Ramos (cell line): ENCODE results near the gene PLSCR5.

Experiments
- in situ Hi-C: fragments of 300-500 bp; cut with MboI; formaldehyde crosslinking; loops from one replicate; pipeline ENCODE4 v1.14.3; 2022; ENCODE audit warnings: low sequenced_read_pairs; ENCODE audit not compliant: unreplicated experiment

PLSCR5 gene

DNA sequence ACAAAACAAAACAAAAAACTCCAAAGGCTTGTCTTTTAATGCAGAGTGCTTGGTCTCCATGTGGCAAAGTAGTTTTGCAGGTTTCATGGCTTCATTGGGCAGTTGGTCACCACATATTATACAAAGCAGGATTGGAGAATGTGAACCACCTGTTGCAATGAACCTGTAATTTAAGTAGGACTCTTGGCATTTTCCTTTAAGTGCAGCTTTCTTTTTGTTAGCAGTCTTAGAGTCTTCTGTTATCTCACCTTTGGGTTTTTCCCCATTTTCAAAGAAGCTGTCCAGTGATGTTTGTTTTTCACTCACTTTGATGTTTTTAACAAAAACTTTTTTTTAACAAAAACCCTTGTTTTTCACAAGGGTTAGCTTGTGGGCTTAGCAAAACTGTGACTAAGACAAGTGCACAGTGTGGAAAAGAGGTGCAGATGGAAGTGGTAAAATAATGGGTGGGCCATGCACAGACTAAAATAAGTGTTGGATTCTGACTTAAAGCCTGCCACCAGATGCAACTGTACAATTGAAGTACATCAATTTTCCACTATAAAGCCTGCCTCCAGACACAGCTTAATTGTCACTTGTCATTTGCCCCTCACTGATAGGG is 57.8 kb downstream of the PLSCR5 start:
- in situ Hi-C loops = no loop called here

DNA sequence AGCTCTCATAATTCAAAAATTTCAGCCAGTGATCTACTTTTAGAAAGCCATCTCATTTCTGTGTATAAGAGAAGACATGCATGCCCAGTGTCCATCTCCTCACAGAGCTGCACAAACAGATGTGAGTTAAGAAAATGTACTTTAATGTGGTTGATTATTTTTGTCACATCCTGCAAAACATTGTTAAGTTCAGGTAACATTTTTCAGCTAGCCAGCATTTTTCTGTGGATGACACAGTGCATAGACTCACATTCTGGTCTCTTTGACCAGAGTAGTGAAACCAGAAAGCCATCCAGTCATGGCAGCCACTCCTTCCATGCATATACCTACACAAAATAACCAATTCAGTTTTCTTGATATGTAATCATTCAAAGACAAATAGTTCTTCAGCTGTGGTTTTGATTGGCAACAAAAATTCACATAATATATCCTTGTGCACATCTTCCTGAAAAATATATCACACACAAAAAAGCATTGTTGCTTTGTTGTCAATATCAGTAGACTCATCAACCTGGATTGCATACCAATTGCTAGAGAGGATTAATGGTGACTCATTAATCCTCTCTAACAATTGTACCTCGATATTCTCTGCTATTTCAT is 58.7 kb downstream of the PLSCR5 start:
- in situ Hi-C loops = no loop called here

DNA sequence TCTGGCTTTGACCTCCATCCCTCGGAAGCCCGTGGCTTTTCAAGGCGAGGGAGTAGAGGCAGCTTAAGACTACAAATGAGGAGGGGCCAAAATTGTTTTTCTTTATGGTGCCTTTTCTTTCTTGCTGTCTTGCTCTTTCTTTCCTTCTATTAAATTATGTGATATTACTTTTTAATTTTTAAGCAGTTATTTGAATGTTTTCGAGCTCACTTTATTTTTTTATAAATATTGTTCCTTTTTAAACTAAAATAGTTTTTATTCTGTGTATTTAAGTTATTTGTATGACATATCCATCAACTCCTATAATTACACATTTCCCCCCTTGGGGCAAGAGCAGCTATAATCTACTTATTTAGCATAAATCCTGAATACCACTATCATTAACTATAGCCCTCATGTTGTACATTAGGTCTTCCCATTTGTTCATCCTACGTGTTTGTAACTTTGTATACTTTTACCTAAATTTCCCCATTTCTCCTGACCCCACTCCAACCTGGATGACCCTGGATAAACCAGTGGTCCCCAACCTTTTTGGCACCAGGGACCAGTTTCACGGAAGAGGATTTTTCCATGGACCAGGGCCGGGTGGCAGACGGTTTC is 60.1 kb downstream of the PLSCR5 start:
- in situ Hi-C loops = no loop called here

DNA sequence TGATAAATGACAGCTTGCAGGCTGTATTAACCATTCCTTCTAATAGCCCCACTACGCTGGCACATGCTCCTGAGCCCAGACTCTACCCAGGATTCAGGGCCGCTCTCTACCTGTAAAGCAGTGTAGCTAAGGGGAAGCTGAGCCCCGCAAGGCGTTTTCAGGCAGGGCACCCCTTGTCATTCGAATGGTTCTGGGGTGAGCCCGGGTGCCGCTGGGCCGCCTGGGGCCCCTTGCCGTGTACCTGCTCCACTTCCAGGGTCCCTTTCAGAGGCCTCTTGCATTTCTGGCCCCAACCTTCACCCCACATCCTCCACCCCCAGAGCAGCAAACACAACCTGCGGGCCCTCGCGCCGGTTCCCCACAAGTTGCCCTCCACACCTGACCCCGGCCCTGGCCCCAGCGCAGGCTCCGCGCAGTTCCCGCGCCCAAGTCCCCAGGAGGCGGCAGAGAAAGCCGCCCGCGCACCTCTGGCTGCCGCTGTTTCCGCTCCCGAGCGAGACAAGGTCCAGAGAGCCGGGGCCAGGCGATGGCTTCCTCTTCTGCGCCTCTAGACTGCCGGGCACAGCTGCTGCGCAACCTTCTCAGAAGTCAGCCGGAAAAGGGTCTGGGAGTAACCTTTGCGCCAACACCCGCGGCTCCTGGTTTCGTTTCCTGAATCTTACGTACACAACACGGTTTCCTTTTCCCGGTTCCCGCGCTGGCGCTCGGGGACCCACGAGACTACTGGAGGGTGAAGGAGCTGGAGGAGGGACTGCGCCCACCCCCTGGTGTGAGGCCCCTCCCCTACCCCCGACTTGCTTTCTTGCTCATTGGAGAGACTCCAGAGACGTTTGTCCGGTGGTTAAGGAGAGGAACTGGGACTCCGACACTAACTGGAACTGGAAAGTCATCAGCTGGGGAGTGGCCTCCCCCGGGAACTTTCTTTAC is 60.9 kb downstream of the PLSCR5 start, which contains the start of gene PLSCR1:
Gene PLSCR1 (minus strand): TSS at position 606 of the 927 bp plus-strand sequence. CDS start 8,055 bp downstream, outside the sequence.
- in situ Hi-C loops = no loop called here

DNA sequence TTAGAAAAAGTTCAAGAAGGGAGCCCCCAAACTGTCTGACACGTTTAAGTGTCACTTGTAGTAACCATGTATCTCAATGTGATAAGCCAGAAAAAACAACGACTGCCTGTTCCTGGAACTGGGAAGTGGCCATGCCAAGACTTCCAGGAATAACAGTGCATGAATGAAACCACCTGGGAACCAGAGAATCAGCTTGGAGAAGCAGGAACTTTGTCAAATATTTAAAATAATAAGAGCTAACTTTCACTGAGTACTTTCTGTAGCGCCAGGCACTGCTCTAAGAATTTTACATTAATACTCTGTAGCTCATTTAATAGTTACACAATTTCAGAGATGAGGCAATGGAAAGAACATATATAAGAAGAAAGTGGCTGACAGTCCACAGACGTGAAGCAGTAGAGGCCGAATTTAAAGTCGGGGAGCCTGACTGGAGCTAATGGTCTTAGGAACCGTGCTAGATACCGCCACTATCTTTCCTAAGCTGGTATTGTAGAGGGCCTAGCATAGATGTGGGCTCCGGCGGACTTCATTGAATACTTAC is 61.6 kb downstream of the PLSCR5 start:
- in situ Hi-C loops = no loop called here

DNA sequence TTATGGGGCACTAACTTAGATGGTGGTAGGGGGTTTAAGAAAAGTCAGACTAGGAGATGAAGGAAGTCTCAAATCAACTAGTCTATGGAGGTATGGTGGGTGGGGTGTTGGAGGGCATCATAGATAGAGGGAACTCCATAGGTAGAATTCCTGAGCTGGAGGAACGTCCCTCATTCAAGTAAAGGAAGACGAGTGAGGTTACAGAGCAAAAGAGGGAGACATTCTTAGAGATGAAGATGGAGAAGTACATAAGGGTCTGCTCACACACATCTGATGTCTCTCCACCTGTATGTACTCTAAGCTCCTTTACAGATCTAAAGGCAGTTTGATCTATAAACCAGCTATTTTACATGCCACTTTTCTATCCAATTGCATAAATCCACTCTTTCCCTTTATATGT is 62.2 kb downstream of the PLSCR5 start:
- in situ Hi-C loops = no loop called here

DNA sequence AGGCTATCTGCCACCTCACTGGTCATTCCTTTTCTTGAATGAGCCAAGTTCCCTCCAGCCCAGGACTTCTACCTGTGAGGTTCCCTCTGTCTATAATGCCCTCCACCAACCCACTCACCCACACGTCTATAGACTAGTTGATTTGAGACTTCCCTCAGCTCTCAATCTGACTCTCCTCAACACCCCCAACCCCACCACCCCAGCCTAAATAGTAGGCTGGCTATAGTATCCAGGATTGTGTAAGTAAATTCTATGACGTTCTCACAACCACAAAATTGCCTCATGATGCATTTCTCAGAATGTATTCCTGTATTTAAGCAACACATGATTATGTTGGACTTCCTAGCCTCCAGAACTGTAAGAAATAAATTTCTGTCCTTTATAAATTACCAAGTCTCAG is 63.0 kb downstream of the PLSCR5 start:
- in situ Hi-C loops = no loop called here

DNA sequence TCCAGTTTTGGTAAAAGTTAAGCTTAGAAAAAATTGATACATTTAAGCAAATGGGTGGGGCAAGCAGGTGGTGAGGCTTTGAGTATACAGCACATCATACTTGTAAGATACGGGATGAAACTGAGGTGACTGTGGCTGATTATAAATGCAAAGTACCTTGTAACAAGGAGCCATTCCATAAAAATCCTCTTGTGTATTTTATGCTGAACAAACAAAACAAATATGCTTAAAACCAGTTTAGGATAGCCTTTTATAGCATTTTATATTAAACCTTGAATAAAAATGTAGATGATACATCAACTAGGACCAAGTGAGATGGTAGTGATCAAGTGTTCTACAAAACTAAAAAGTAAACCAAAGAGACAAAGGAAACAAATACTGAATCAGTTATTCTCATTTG is 64.2 kb downstream of the PLSCR5 start:
- in situ Hi-C loops = no loop called here

DNA sequence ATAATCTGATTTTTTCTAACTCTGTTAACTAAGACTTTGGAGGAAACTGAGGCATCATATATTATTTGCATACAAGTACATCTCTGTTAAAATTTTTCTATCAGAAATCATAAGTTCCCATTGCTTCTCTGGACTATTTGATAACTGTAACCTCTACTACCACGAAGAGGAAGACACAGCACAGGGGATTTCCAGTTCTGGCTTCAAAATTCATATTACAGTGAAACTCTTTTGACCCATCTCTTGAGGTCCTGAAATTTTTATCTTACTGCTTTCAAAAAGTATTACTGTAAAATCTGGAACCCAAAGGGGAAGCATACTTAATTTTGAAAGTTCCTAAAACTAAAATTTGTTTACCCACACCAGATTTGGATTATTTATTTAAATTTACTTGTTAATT is 64.9 kb downstream of the PLSCR5 start:
- in situ Hi-C loops = no loop called here

DNA sequence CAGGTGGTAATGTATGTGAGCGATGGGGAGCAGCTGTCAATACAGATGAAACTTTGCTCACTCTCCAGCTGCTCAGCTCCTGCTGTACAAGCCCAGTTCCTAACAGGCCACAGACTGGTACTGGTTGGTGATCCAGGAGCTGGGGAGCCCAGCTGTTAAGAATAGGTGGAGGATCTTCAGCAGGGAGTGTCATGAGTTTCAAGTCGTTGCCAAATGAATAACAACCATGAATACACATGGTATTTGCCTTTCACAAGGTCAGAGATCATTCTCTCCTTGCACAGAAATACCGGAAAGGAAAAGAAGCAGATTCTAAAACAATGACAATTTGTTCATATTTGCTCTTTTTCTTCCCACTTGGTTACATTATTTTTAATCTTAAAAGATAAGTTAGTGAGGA is 65.8 kb downstream of the PLSCR5 start:
- in situ Hi-C loops = no loop called here

DNA sequence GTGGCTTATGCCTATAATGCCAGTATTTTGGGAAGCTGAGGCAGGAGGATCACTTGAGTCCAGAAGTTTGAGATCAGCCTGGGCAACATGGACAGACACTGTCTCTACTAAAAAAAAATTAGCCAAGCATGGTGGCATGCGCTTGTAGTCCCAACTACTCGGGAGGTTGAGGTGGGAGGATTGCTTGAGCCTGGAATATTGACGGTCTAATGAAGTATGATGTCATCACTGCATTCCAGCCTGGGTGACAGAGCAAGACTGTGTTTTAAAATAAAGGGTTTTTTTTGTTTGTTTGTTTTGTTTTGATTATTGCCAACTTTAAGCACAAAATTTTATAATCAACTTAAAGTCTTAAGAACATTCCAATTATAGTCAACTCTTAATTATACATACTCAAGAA is 67.5 kb downstream of the PLSCR5 start:
- in situ Hi-C loops = no loop called here

DNA sequence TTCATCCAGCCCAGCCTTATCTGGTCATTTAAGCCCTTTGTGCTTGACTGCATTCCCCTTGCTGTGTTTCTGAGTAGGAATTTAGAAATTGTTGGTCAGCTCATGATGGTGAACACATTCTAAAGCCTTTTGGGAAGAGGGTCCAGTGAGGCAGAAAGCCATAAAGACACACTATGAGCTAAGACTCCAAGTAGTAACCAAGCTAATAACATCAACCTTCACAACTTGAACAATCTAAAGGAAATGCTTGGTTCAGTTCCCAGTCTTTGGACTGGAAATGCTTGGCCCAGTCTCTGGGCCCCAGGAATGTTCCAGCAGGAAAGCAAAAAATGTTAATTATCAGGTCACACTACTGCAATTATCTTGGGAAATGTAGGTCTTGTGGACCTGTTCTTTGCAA is 68.5 kb downstream of the PLSCR5 start:
- in situ Hi-C loops = no loop called here
